Heart left ventricle (tissue), 13 donors: ENCODE measurements around the gene RPA3.

Experiments used
- POLR2A ChIP-seq, 2 donors: fragments of 450-650 bp; IDR thresholded peaks; one replicate each; pipeline ENCODE4 v1.6.1; 2017; ENCODE audit warnings: antibody characterized with exemption in 2 of 2, mild to moderate bottlenecking in 2 of 2, moderate library complexity in 2 of 2
- TF ChIP-seq, protein P1 (sequence below), 12 donors: fragments of 200-600 bp; sonication (generic) in 4 of 12; IDR thresholded peaks; one replicate each; pipeline versions ENCODE4 v1.5.0 to v1.8.0; 2018 to 2022; ENCODE audit warnings: antibody characterized with exemption in 12 of 12, mild to moderate bottlenecking in 5 of 12
- donor health status: ischemic (EF 13 %, LVEDD 7.1; RV severe dilation, severe dysfunction).
- donor health status: DM: no; HTN: yes; CAD: no.
- donor health status: DM: no; HTN: no; CAD: no.
- donor health status: ischemic (EF 25% LVEDD 6.9; RV normal size, moderate dysfunction).
- donor health status: ischemic (EF 25% LVEDD 5.7; RV mildly dilated, moderate dysfunction).
- donor health status: ischemic (EF 35%, LVEDD 5.7; RV mildly dilated, moderate dysfunction).
- donor health status: nonischemic (EF 11% LVEDD 7.7; RV severe dilation, severe dysfunction).
- donor health status: DM: yes; HTN: yes; CAD: no.
- donor health status: PGD.
- donor health status: ischemic (EF 29% LVEDD 5.4; RV normal size, mild dysfunction).
- donor health status: nonischemic (EF 23%, LVEDD 6.1; RV moderate dilation, normal function).

DNA sequence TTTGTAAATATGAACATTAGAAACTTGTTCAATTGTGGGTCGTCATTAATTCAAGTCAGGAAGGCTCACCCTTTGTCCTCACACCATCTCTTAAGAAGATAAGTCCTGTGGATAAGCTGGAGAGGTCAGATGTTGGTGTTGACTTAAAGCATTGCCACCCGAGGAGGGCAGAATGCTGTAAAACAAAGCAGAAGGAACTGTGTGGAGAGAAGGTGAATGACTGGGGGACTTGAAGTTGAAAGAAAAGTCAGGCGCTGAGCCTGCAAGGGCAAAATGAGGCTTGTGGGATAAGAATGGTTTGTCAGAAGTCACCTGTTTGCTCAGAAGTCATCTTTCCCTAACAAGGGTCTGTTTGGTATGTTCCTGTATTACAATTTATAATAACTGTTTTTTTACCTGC, 9.1 kb downstream of the RPA3 start:
- TF ChIP-seq, protein P1, sequence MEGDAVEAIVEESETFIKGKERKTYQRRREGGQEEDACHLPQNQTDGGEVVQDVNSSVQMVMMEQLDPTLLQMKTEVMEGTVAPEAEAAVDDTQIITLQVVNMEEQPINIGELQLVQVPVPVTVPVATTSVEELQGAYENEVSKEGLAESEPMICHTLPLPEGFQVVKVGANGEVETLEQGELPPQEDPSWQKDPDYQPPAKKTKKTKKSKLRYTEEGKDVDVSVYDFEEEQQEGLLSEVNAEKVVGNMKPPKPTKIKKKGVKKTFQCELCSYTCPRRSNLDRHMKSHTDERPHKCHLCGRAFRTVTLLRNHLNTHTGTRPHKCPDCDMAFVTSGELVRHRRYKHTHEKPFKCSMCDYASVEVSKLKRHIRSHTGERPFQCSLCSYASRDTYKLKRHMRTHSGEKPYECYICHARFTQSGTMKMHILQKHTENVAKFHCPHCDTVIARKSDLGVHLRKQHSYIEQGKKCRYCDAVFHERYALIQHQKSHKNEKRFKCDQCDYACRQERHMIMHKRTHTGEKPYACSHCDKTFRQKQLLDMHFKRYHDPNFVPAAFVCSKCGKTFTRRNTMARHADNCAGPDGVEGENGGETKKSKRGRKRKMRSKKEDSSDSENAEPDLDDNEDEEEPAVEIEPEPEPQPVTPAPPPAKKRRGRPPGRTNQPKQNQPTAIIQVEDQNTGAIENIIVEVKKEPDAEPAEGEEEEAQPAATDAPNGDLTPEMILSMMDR (IDR thresholded peaks at IDR 0.05): no peak
- TF ChIP-seq POLR2A (IDR thresholded peaks at IDR 0.05): no peak
